A549 (cell line): ENCODE results near the gene GPRASP2. TPM values are rescaled to one million over a fixed set of nuclear protein-coding genes. Genes with fewer than 3 reads are reported as not detected.
A peak's percentile ranks its signal among the peaks of the same experiment; 100 is the strongest.
"Not testable (repeated sequence)": the region's sequence is repeated elsewhere in the genome, so short reads cannot be mapped to it uniquely, and the experiment has no call there.

ENCODE experiments used
- ATAC-seq, 2 experiments: fragments of 200-7000 bp in 1 of 2; fragments of >200 bp in 1 of 2; cut with Nextera tagmentation in 1 of 2; cut with Tn5 transposase in 1 of 2; 3 replicates each; pipeline versions ENCODE4 v1.8.0 to v1.9.1; 2018 to 2020; ENCODE audit warnings: mild to moderate bottlenecking in 1 of 2, moderate library complexity in 1 of 2
- CTCF ChIA-PET: fragments of 300-600 bp; sonication (Branson Sonifier 250); formaldehyde crosslinking; extraction: SDS; loops from one replicate; lab custom pipeline; 2021; ENCODE audit warnings: antibody characterized with exemption, inconsistent platforms; lab: Yijun Ruan, JAX
- POLR2A ChIA-PET: fragments of 350-600 bp; formaldehyde crosslinking; extraction: SDS; loops from one replicate; lab custom pipeline; 2021; ENCODE audit warnings: antibody characterized with exemption, inconsistent platforms; lab: Yijun Ruan, JAX
- DNase-seq, 2 experiments: peaks; one replicate each; pipeline versions ENCODE4 v3.0.0 to v3.0.0-alpha.2; 2011 to 2016; ENCODE audit warnings: low read depth in 1 of 2, low spot score in 1 of 2
- FAIRE-seq: peaks from 2 replicates; lab custom pipeline; 2011; peaks lifted over from hg19 to GRCh38; lab: Jason Lieb, UNC
- H3K27ac ChIP-seq, 2 experiments: fragments of >200 bp; sonication (Bioruptor Twin); formaldehyde crosslinking; 3 replicates each; pipeline ENCODE4 v1.5.1; 2016 to 2017
- H3K4me1 ChIP-seq: fragments of >200 bp; sonication (Bioruptor Twin); formaldehyde crosslinking; 3 replicates; pipeline ENCODE4 v1.6.1; 2016
- H3K4me2 ChIP-seq: fragments of >200 bp; sonication (Bioruptor Twin); formaldehyde crosslinking; 3 replicates; pipeline ENCODE4 v1.6.1; 2016
- H3K4me3 ChIP-seq: fragments of >200 bp; sonication (Bioruptor Twin); formaldehyde crosslinking; 3 replicates; pipeline ENCODE4 v1.5.1; 2016
- H3K9me3 ChIP-seq: fragments of >200 bp; sonication (Bioruptor Twin); formaldehyde crosslinking; 3 replicates; pipeline ENCODE4 v1.6.1; 2016
- CBX2 ChIP-seq: fragments of 200-600 bp; sonication (generic); IDR thresholded peaks from 2 replicates; pipeline ENCODE4 v1.6.1; 2016; ENCODE audit warnings: low read depth, mild to moderate bottlenecking, borderline replicate concordance
- CBX8 ChIP-seq: fragments of 200-600 bp; sonication (generic); IDR thresholded peaks from 2 replicates; pipeline ENCODE4 v1.6.1; 2016
- CEBPB ChIP-seq, 2 experiments: fragments of >200 bp in 1 of 2; sonication (Bioruptor Twin) in 1 of 2; formaldehyde crosslinking in 1 of 2; IDR thresholded peaks; 2 replicates each; pipeline ENCODE4 v1.6.1; 2012 to 2016
- CHD2 ChIP-seq: fragments of 150-350 bp; IDR thresholded peaks from 2 replicates; pipeline ENCODE4 v1.6.1; 2014; ENCODE audit warnings: low read length; ENCODE audit not compliant: partially characterized antibody
- EHF ChIP-seq: fragments of 250-450 bp; sonication (Bioruptor Pico); IDR thresholded peaks from 2 replicates; pipeline ENCODE4 v1.5.0; 2020; ENCODE audit warnings: mild to moderate bottlenecking
- ELK1 ChIP-seq: fragments of 150-350 bp; IDR thresholded peaks from 2 replicates; pipeline ENCODE4 v1.6.1; 2014; ENCODE audit warnings: low read depth, mild to moderate bottlenecking, low read length
- EP300 ChIP-seq, 2 experiments: fragments of >200 bp; sonication (Bioruptor Twin); formaldehyde crosslinking; IDR thresholded peaks; 2 replicates in 1 of 2; 3 replicates in 1 of 2; pipeline ENCODE4 v1.6.1; 2016 to 2017
- HOXB5 ChIP-seq: fragments of 250-450 bp; sonication (Bioruptor Pico); IDR thresholded peaks from 2 replicates; pipeline ENCODE4 v1.5.0; 2020; ENCODE audit warnings: mild to moderate bottlenecking, moderate library complexity
- JUNB ChIP-seq: fragments of >200 bp; sonication (Bioruptor Twin); formaldehyde crosslinking; IDR thresholded peaks from 2 replicates; pipeline ENCODE4 v1.6.1; 2016
- KDM5A ChIP-seq: fragments of 200-600 bp; sonication (generic); IDR thresholded peaks from 2 replicates; pipeline ENCODE4 v1.6.1; 2016; ENCODE audit warnings: antibody characterized with exemption, mild to moderate bottlenecking
- MAFK ChIP-seq: fragments of 450-650 bp; IDR thresholded peaks from 2 replicates; pipeline ENCODE4 v1.6.1; 2014; ENCODE audit not compliant: partially characterized antibody
- MAX ChIP-seq: IDR thresholded peaks from 2 replicates; pipeline ENCODE4 v1.6.1; 2012
- MAZ ChIP-seq: fragments of 150-350 bp; IDR thresholded peaks from 2 replicates; pipeline ENCODE4 v1.6.1; 2014; ENCODE audit warnings: antibody characterized with exemption, low read depth, low read length, borderline replicate concordance
- MYC ChIP-seq: IDR thresholded peaks from 2 replicates; pipeline ENCODE4 v1.6.1; 2012; ENCODE audit warnings: mild to moderate bottlenecking, inconsistent platforms, low read length, improper control_type of control experiment, borderline replicate concordance
- NFE2L2 ChIP-seq: fragments of 150-350 bp; conservative IDR thresholded peaks from 2 replicates; pipeline ENCODE4 v1.6.1; 2014; ENCODE audit warnings: low read length
- PHF8 ChIP-seq: fragments of 200-600 bp; sonication (generic); IDR thresholded peaks from 2 replicates; pipeline ENCODE4 v1.6.1; 2016; ENCODE audit warnings: low read depth, mild to moderate bottlenecking, antibody characterized with exemption, moderate library complexity, borderline replicate concordance
- POLR2A ChIP-seq: IDR thresholded peaks from 2 replicates; pipeline ENCODE4 v1.6.1; 2012; ENCODE audit warnings: mild to moderate bottlenecking, low read length
- RARB ChIP-seq: fragments of 250-450 bp; sonication (Bioruptor Pico); IDR thresholded peaks from 2 replicates; pipeline ENCODE4 v1.8.0; 2021; ENCODE audit warnings: mild to moderate bottlenecking, moderate library complexity
- REST ChIP-seq: fragments of 200-600 bp; sonication (generic); IDR thresholded peaks from 2 replicates; pipeline ENCODE4 v1.6.1; 2016; ENCODE audit warnings: antibody characterized with exemption, mild to moderate bottlenecking, moderate library complexity
- SMC3 ChIP-seq: fragments of >200 bp; sonication (Bioruptor Twin); formaldehyde crosslinking; IDR thresholded peaks from 3 replicates; pipeline ENCODE4 v1.6.1; 2018; ENCODE audit warnings: inconsistent platforms
- USF2 ChIP-seq: fragments of 450-650 bp; IDR thresholded peaks from 2 replicates; pipeline ENCODE4 v1.6.1; 2014; ENCODE audit warnings: antibody characterized with exemption
- ZNF302 ChIP-seq: fragments of 250-450 bp; sonication (Bioruptor Pico); IDR thresholded peaks from 2 replicates; pipeline ENCODE4 v1.9.0; 2021; ENCODE audit warnings: inconsistent platforms, mild to moderate bottlenecking, moderate library complexity
- WGBS: methylation state at CpG from one replicate; pipeline ENCODE4 v1.1.6; 2017; ENCODE audit errors: missing lambda C conversion rate; 5-methylcytosine and 5-hydroxymethylcytosine counted together
- polyA plus RNA-seq, 4 experiments: library from polyadenylated mRNA; depleted of rRNA in 3 of 4; stranded (reverse); fragments of >200 nt; fragmentation: RNase III in 1 of 4; extraction: RNeasy Plus Mini Kit Qiagen cat#74134 plus additional on column Dnase treatment in 1 of 4; gene quantifications; 2 replicates in 3 of 4; 3 replicates in 1 of 4; pipeline ENCODE4 v1.2.3, GENCODE V29; 2011 to 2017

The GPRASP2 gene
- polyA plus RNA-seq, 2 of the 4 experiments (the other 2 are of a cell fraction): 5.7 to 6.7 TPM

GRCh38 chrX:102715967-102716366 lies 3.7 kb downstream of the GPRASP2 start:
- ChIA-PET CTCF (no interaction called here), POLR2A (no interaction called here)
- Histone ChIP-seq H3K4me3 (no peak overlapping the region), H3K27ac (no peak overlapping the region), H3K9me3 (no peaks in the 10 kb centered on the region), H3K4me2 (no peak overlapping the region), H3K4me1 (peaks cover 8% of the 10 kb centered on the region; the same call in 1 of the 3 replicates)
- TF ChIP-seq ELK1 (no peak), MAZ (no peak), CHD2 (no peak), ZNF302 (no peak), RARB (CRISPR knock-in tag) (no peak), MAFK (no peak), JUNB (no peak), EHF (CRISPR knock-in tag) (no peak), CEBPB (IDR thresholded peaks at IDR 0.05) (no peak), HOXB5 (CRISPR knock-in tag) (no peak), MYC (no peak), REST (no peak), CBX8 (no peak), EP300 (IDR thresholded peaks at IDR 0.05) (no peak), CBX2 (no peak), NFE2L2 (no peak)
- WGBS: 88% methylated on average over 5 of the region's 5 CpGs
- ATAC-seq (no peak), FAIRE-seq (no peak), DNase-seq (no peak)

GRCh38 chrX:102720237-102721168 lies 8.3 kb downstream of the GPRASP2 start, which contains the start of gene GPRASP3:
Gene GPRASP3, plus strand, starts transcription at chrX:102720743. Its CDS starts 28,253 bp downstream, at chrX:102748996.
- peak within 1 kb of the TSS; percentile 94 for H3K4me2 ChIP-seq
- ChIA-PET POLR2A (interaction anchor here (1.8 kb wide), 1 partner anchor 121 kb away, joined by 5 read pairs; the partner anchor contains the start of gene ARMCX5), CTCF (no interaction called here)
- WGBS: 5% methylated on average over 20 of the region's 31 CpGs
- peak within 1 kb of the TSS; percentile 66 for H3K4me3 ChIP-seq
- ATAC-seq: peak; percentile 96 to 99
- TF ChIP-seq PHF8 (peak; percentile 45; the same call in 1 of the 2 replicates), MAX (peak; percentile 66), KDM5A (peak; percentile 91), POLR2A (peak; percentile 41; the same call in 1 of the 2 replicates), MAZ (no peak), USF2 (peak; percentile 99), MAFK (peak; percentile 81), CHD2 (no peak), SMC3 (no peak)
- H3K27ac ChIP-seq: peak within 1 kb of the TSS; percentile 59 to 72
- no peaks in the 10 kb centered on the region for H3K9me3 ChIP-seq
- peak; percentile 86 for FAIRE-seq
- H3K4me1 ChIP-seq: 0 out of 3 replicates have a peak, but pooled peaks cover 4% of the 10 kb centered on the region
- DNase-seq: peak; percentile 78 to 88

GRCh38 chrX:102721169-102721506 lies 8.9 kb downstream of the GPRASP2 start:
- peak overlapping the region; percentile 59 to 72; a peak in 5 of 6 replicates for H3K27ac ChIP-seq
- H3K4me3 ChIP-seq: peak overlapping the region; percentile 66
- H3K4me1 ChIP-seq, FAIRE-seq, CTCF ChIA-PET, H3K9me3 ChIP-seq, DNase-seq: not testable (repeated sequence)
- 63% methylated on average over 6 of the region's 7 CpGs for WGBS
- H3K4me2 ChIP-seq: peak overlapping the region; percentile 94
- peak; percentile 26 to 31; a peak in 3 of 6 replicates for ATAC-seq
- POLR2A ChIA-PET: interaction anchor here (1.8 kb wide), 1 partner anchor 122 kb away, joined by 5 read pairs; the partner anchor contains the start of gene ARMCX5
